A673 (cell line): ENCODE measurements around the gene SIGLEC6. TPM values are rescaled to one million over a fixed set of nuclear protein-coding genes. Genes with fewer than 3 reads are reported as not detected.

Experiments
- BruUV-seq: library from RNA; stranded (reverse); fragments of 400-500 nt; replicated peaks from 2 replicates; lab custom pipeline; 2021; lab: Mats Ljungman, UMichigan
- CTCF ChIA-PET: fragments of 300-600 bp; sonication (Branson Sonifier 250); formaldehyde crosslinking; loops from one replicate; lab custom pipeline; 2022; ENCODE audit warnings: antibody characterized with exemption; lab: Charles Lee
- POLR2A ChIA-PET: fragments of 300-600 bp; sonication (Branson Sonifier 250); formaldehyde crosslinking; loops from one replicate; lab custom pipeline; 2022; ENCODE audit warnings: antibody characterized with exemption; ENCODE audit not compliant: low non-redundant PET; lab: Charles Lee
- DNase-seq: peaks from one replicate; pipeline ENCODE4 v3.0.0-alpha.2; 2015; ENCODE audit warnings: low spot score
- H3K27ac ChIP-seq: fragments of 200-600 bp; sonication (generic); 2 replicates; pipeline ENCODE4 v1.5.1; 2016; ENCODE audit warnings: mixed run types, low read depth, mild to moderate bottlenecking, mixed read lengths, antibody characterized with exemption, low read length; ENCODE audit not compliant: poor library complexity, severe bottlenecking
- H3K27me3 ChIP-seq: fragments of 200-600 bp; sonication (generic); replicated peaks from 2 replicates; pipeline ENCODE4 v1.6.1; 2017; ENCODE audit warnings: mixed run types, low read depth, mild to moderate bottlenecking, mixed read lengths, antibody characterized with exemption, low read length; ENCODE audit not compliant: insufficient read depth, poor library complexity
- H3K36me3 ChIP-seq: fragments of 200-600 bp; sonication (generic); 2 replicates; pipeline ENCODE4 v1.6.1; 2016; ENCODE audit warnings: mixed run types, mild to moderate bottlenecking, mixed read lengths, antibody characterized with exemption, low read length; ENCODE audit not compliant: insufficient read depth, poor library complexity, severe bottlenecking
- H3K4me1 ChIP-seq: fragments of 200-600 bp; sonication (generic); 2 replicates; pipeline ENCODE4 v1.6.1; 2017; ENCODE audit warnings: mixed run types, mild to moderate bottlenecking, mixed read lengths, antibody characterized with exemption, low read length; ENCODE audit not compliant: insufficient read depth, poor library complexity, severe bottlenecking
- H3K4me3 ChIP-seq: fragments of 200-600 bp; sonication (generic); 2 replicates; pipeline ENCODE4 v1.5.1; 2016; ENCODE audit warnings: low read depth, mixed run types, mild to moderate bottlenecking, mixed read lengths, low read length; ENCODE audit not compliant: poor library complexity, severe bottlenecking
- H3K9me3 ChIP-seq: fragments of 200-600 bp; sonication (generic); 2 replicates; pipeline ENCODE4 v1.6.1; 2016; ENCODE audit warnings: mixed run types, low read depth, mild to moderate bottlenecking, mixed read lengths, antibody characterized with exemption, low read length; ENCODE audit not compliant: poor library complexity, severe bottlenecking
- EZH2 ChIP-seq: fragments of 200-600 bp; sonication (generic); IDR thresholded peaks from 2 replicates; pipeline ENCODE4 v1.6.1; 2017; ENCODE audit warnings: borderline replicate concordance, low read depth, mild to moderate bottlenecking, mixed read lengths, antibody characterized with exemption, low read length; ENCODE audit not compliant: poor library complexity, severe bottlenecking
- intact Hi-C: fragments of 100-400 bp; cut with micrococcal nuclease; formaldehyde crosslinking; loops from one replicate; pipeline ENCODE4 v1.10.0; 2022; ENCODE audit not compliant: unreplicated experiment
- total RNA-seq: library from RNA; stranded (reverse); gene quantifications from 2 replicates; pipeline ENCODE4 v1.2.3, GENCODE V29; 2021
- TF ChIP-seq, protein P1 (sequence below): fragments of 300-800, 200-600 bp; sonication (generic); conservative IDR thresholded peaks from 2 replicates; pipeline ENCODE4 v1.5.1; 2017; ENCODE audit warnings: low read depth, mild to moderate bottlenecking, antibody characterized with exemption, low read length, moderate library complexity, mixed read lengths

The SIGLEC6 gene
- total RNA-seq, 1 experiment from 2014 or later, result not detected

DNA sequence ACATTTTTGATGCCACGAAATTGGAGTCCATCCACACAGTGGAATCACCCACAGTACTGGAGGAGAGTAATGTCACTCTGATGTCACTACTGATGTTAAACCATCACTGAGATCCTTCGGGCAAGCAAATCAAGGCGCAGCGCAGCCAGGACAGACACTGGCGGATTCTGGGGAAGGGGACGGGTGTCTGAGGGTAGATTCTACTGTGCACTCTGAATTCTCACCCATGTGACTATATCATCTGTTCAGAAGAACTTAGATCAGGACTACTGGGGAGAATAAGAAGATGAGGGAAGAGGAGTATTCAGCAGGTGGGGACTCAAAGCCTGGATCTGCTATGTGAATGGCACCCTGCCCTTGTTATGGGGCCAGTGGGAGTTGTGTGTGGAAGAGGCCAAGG lies 12.6 kb upstream of the SIGLEC6 start:
- H3K9me3 ChIP-seq, result no peaks in the 10 kb centered on the region
- no peaks in the 10 kb centered on the region for H3K4me1 ChIP-seq
- ChIA-PET POLR2A (no interaction called here), CTCF (no interaction called here)
- no peak overlapping the region for H3K4me3 ChIP-seq
- H3K36me3 ChIP-seq, result no peaks in the 10 kb centered on the region
- BruUV-seq, result no TSS peak
- H3K27ac ChIP-seq, result no peak overlapping the region
- intact Hi-C loops, result no loop called here
- DNase-seq, result no peak
- TF ChIP-seq, protein P1, sequence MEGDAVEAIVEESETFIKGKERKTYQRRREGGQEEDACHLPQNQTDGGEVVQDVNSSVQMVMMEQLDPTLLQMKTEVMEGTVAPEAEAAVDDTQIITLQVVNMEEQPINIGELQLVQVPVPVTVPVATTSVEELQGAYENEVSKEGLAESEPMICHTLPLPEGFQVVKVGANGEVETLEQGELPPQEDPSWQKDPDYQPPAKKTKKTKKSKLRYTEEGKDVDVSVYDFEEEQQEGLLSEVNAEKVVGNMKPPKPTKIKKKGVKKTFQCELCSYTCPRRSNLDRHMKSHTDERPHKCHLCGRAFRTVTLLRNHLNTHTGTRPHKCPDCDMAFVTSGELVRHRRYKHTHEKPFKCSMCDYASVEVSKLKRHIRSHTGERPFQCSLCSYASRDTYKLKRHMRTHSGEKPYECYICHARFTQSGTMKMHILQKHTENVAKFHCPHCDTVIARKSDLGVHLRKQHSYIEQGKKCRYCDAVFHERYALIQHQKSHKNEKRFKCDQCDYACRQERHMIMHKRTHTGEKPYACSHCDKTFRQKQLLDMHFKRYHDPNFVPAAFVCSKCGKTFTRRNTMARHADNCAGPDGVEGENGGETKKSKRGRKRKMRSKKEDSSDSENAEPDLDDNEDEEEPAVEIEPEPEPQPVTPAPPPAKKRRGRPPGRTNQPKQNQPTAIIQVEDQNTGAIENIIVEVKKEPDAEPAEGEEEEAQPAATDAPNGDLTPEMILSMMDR, result no peak
- TF ChIP-seq EZH2, result no peak
- H3K27me3 ChIP-seq, result peaks cover 80% of the 10 kb centered on the region

DNA sequence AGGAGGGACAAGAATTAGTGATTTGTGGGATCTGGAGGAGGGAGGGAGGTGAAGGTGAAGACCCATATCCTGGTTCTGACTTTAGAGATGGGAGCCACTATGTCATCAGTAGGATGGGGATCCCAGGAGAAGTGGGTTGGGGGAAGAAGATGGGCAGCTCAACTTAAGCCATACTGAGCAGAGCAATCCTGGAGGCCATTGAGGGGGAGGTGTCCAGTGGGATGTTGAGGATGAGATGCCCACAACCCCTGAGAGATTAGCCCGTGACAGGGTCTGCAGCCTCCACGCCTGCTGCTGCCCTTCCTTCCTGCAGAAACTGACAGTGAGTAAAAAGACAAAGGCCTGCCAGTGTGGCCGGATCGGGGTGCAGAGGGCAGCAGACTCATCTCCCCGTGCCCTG lies 11.2 kb upstream of the SIGLEC6 start:
- Histone ChIP-seq H3K4me3 (no peak overlapping the region), H3K36me3 (no peaks in the 10 kb centered on the region), H3K4me1 (no peaks in the 10 kb centered on the region), H3K9me3 (no peaks in the 10 kb centered on the region), H3K27ac (no peak overlapping the region), H3K27me3 (peaks cover 78% of the 10 kb centered on the region)
- DNase-seq, result no peak
- CTCF ChIA-PET, result no interaction called here
- POLR2A ChIA-PET, result no interaction called here
- BruUV-seq, result no TSS peak
- TF ChIP-seq EZH2, result no peak
- TF ChIP-seq, protein P1, result no peak
- intact Hi-C loops, result no loop called here

DNA sequence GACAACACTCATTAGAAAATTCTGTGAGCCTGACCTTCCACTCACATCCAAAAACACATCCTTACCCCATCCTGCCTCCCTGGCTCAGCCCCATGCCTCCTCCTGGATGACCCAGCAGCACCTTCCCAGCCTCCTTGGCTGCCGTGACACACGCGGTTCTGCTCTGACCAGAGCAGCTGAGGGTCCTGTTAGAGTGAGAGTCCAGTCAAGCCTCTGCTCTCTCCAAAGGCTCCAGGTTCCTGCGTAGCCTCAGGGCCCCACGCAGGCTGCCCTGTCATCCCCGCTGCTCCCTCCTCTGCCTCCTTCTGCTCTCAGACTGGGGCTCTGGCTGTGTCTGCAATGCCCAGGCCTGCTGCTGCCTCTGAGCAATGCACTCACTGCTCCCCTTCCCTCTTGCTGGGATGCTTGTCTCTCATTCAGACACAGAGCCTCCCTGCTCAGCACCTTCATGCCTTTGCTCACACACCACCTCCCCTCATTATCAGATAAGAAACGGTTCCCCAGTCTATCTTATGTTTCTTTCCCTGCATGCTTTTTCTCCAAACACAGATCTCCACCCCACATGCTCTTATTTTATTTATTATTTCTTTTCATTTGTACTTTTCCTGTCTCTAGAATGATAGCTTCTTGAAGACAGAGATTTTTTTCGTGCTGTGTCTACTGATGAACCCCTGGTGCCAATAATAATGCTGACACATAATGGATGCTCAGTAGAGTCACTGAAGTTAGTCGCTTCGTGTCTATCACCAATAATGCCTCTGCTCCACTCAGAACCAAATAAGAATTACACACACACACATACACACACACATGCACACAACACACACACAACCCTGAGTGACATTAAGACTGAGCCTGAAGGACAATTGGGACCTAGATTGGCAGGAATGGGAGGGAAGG lies 10.2 kb upstream of the SIGLEC6 start:
- Histone ChIP-seq H3K4me1 (no peaks in the 10 kb centered on the region), H3K27me3 (peaks cover 78% of the 10 kb centered on the region), H3K36me3 (no peaks in the 10 kb centered on the region), H3K4me3 (no peak overlapping the region), H3K9me3 (no peaks in the 10 kb centered on the region), H3K27ac (no peak overlapping the region)
- BruUV-seq, result no TSS peak
- TF ChIP-seq, protein P1, result no peak
- no peak for TF ChIP-seq EZH2
- ChIA-PET CTCF (no interaction called here), POLR2A (no interaction called here)
- intact Hi-C loops, result no loop called here
- no peak for DNase-seq
